Gastrocnemius medialis (tissue), 4 donors: Measurements from ENCODE around the gene DCC.

Experiments used
- CTCF ChIP-seq, 5 experiments: fragments of 450-650 bp in 3 of 5; fragments of 200-600 bp in 2 of 5; sonication (generic) in 2 of 5; IDR thresholded peaks in 4 of 5; conservative IDR thresholded peaks in 1 of 5; 1 replicate in 4 of 5; 2 replicates in 1 of 5; pipeline ENCODE4 v1.5.1; 2016 to 2019; ENCODE audit warnings: antibody characterized with exemption in 5 of 5, mild to moderate bottlenecking in 3 of 5, moderate library complexity in 3 of 5
- POLR2A ChIP-seq, 2 donors: fragments of 450-650 bp; IDR thresholded peaks; one replicate each; pipeline ENCODE4 v1.6.1; 2017; ENCODE audit warnings: antibody characterized with exemption in 2 of 2, mild to moderate bottlenecking in 2 of 2, moderate library complexity in 2 of 2

GRCh38 chr18:52459890-52460289 lies 119.9 kb downstream of the DCC start:
- no peak for TF ChIP-seq CTCF (IDR thresholded peaks at IDR 0.05 in 4 of 5, conservative IDR thresholded peaks at IDR 0.05 in 1 of 5)
- no peak for TF ChIP-seq POLR2A (IDR thresholded peaks at IDR 0.05)
